Astrocyte of the cerebellum (primary cell): ENCODE measurements around the gene TMEM125.

Source experiments
- DNase-seq: peaks from one replicate; pipeline ENCODE4 v3.0.0-alpha.2; 2011; ENCODE audit warnings: low read depth
- H3K4me3 ChIP-seq: 2 replicates; pipeline ENCODE4 v1.5.1; 2011; ENCODE audit warnings: mild to moderate bottlenecking, low read depth, low read length, moderate library complexity
- in situ Hi-C: cut with HindIII; loops from 2 replicates; pipeline ENCODE4 v1.10.0; 2017; ENCODE audit warnings: low sequenced_read_pairs
- TF ChIP-seq, protein P1 (sequence below): IDR thresholded peaks from 2 replicates; pipeline ENCODE4 v1.5.1; 2012; ENCODE audit warnings: low read length, low read depth, moderate library complexity, mild to moderate bottlenecking; ENCODE audit errors: missing control alignments

The TMEM125 gene

GRCh38 chr1:43253173-43253572 lies 16.6 kb upstream of the TMEM125 start:
- in situ Hi-C loops: no loop called here

GRCh38 chr1:43253876-43254275 lies 15.9 kb upstream of the TMEM125 start:
- no peak for DNase-seq
- in situ Hi-C loops: no loop called here

More at GRCh38 chr1:43253173-43253572, 16.6 kb upstream of the TMEM125 start:
- TF ChIP-seq, protein P1, sequence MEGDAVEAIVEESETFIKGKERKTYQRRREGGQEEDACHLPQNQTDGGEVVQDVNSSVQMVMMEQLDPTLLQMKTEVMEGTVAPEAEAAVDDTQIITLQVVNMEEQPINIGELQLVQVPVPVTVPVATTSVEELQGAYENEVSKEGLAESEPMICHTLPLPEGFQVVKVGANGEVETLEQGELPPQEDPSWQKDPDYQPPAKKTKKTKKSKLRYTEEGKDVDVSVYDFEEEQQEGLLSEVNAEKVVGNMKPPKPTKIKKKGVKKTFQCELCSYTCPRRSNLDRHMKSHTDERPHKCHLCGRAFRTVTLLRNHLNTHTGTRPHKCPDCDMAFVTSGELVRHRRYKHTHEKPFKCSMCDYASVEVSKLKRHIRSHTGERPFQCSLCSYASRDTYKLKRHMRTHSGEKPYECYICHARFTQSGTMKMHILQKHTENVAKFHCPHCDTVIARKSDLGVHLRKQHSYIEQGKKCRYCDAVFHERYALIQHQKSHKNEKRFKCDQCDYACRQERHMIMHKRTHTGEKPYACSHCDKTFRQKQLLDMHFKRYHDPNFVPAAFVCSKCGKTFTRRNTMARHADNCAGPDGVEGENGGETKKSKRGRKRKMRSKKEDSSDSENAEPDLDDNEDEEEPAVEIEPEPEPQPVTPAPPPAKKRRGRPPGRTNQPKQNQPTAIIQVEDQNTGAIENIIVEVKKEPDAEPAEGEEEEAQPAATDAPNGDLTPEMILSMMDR: no peak
- no peak for DNase-seq
- no peak overlapping the region for H3K4me3 ChIP-seq

GRCh38 chr1:43255438-43256210 lies 14.2 kb upstream of the TMEM125 start:
- TF ChIP-seq, protein P1: no peak

More at GRCh38 chr1:43253876-43254275, 15.9 kb upstream of the TMEM125 start:
- TF ChIP-seq, protein P1: no peak
- H3K4me3 ChIP-seq: no peak overlapping the region

DNA sequence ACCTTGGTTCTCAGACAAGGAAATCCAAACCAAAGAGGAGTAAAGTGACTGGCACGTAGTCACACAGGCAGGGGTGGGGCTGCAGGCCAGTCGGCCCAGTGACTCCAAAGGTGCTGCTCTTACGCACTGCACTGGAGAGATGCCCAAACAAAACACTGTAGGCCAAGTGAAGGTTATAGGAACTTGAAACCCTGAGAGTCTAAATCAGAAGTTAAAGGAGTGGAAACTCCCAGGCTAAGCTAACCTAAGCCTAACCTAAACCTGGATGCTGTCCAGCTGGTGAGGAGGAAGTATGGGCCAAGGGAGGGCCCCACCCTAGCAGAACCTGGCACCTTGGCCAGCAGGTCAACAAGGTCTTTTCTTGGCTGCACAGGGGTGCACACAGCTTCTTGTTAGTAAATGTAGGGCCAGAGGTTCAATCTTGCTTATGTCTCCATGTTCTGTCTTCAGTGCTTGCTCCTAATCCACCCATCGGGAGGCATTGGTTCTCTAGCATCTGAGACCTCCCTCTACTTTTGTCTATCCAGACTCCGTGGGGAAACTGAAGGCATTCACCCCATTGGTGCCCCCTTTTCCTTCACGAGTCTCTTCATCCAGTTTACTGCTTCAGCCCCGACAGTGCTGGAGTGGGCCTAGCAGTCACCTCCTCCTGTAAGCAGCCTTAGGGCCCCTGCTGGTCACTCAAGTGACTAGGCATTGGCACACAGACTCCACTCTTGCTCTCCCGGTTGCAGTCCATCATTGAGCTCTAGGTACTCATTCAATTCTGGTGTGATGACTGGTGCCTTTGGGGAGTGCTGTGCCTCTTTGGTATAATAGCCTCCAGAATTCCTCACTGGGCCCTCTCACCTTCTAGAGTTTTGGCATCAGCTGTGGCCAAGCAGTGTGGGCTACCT lies 12.9 kb upstream of the TMEM125 start:
- no peak for DNase-seq
- in situ Hi-C loops: no loop called here
- H3K4me3 ChIP-seq: no peak overlapping the region
- TF ChIP-seq, protein P1: no peak

More at GRCh38 chr1:43255438-43256210, 14.2 kb upstream of the TMEM125 start:
- no peak overlapping the region for H3K4me3 ChIP-seq
- in situ Hi-C loops: no loop called here
- DNase-seq: no peak

DNA sequence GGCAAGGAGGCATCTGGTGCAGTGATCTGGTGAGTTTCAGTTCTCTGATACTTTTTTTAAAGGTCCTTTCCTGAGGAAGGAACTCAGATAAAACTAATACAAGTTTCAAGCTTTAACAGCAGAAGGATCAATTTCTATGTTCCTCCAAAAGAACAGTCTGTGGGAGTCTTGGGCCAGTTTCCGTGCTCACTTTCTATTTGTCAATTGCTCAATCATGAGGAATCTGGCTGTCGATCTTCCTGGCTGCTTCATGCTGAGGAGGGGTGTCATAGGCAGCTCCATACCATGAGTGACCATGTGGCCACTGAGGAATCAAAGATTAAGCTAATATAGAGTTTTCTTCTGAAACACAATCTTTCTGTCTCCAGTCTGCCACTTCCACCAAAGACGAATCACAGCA lies 11.4 kb upstream of the TMEM125 start:
- DNase-seq: no peak
- in situ Hi-C loops: no loop called here
- TF ChIP-seq, protein P1: no peak
- no peak overlapping the region for H3K4me3 ChIP-seq

DNA sequence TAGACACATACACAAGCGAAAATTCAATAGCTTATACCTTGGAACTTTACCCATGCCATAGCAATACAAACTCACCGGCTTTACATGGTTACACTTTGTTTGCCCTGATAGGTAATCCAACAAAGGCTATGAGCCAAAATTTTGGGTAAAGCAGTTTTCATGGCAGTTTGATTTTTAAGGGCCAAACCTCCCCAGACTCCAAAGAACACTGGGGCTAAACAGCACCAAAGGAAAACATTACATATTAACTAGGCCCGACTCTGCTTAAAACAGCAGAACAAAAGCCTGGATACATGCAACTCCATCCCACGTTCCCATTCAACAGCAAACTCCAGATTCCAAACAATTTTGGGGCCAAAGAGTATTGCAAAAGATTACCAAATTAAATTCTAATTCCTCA lies 4.4 kb upstream of the TMEM125 start:
- in situ Hi-C loops: no loop called here
- DNase-seq: no peak
- TF ChIP-seq, protein P1: no peak
- no peak overlapping the region for H3K4me3 ChIP-seq
